HepG2 (cell line): ENCODE results near the gene WDR6. TPM values are rescaled to one million over a fixed set of nuclear protein-coding genes. Genes with fewer than 3 reads are reported as not detected.

ENCODE experiments used
- HHEX ChIP-seq: IDR thresholded peaks from 2 replicates; pipeline ENCODE4 v1.6.1; 2016; ENCODE audit warnings: control low read depth
- HMGXB3 ChIP-seq: sonication (generic); formaldehyde crosslinking; IDR thresholded peaks from 2 replicates; pipeline ENCODE4 v1.4.0; 2020; ENCODE audit warnings: missing genetic modification reagents, borderline replicate concordance
- MTF1 ChIP-seq: sonication (generic); formaldehyde crosslinking; IDR thresholded peaks from 2 replicates; pipeline ENCODE4 v1.5.0; 2020; ENCODE audit warnings: missing genetic modification reagents
- NCOR1 ChIP-seq: fragments of 200-600 bp; sonication (generic); IDR thresholded peaks from 2 replicates; pipeline ENCODE4 v1.7.0; 2017; ENCODE audit warnings: antibody characterized with exemption, low read length, borderline replicate concordance
- NFKB2 ChIP-seq: sonication (generic); formaldehyde crosslinking; IDR thresholded peaks from 2 replicates; pipeline ENCODE4 v1.4.0; 2020; ENCODE audit warnings: missing genetic modification reagents, borderline replicate concordance
- SIN3B ChIP-seq: fragments of 150-350 bp; IDR thresholded peaks from 2 replicates; pipeline ENCODE4 v1.6.1; 2014; ENCODE audit warnings: low read length
- SP5 ChIP-seq: IDR thresholded peaks from 2 replicates; pipeline ENCODE4 v1.6.1; 2016; ENCODE audit warnings: low read depth, borderline replicate concordance
- STAT6 ChIP-seq: sonication (generic); formaldehyde crosslinking; IDR thresholded peaks from 2 replicates; pipeline ENCODE4 v1.4.0; 2020; ENCODE audit warnings: missing genetic modification reagents, mild to moderate bottlenecking, borderline replicate concordance
- XBP1 ChIP-seq: sonication (generic); formaldehyde crosslinking; IDR thresholded peaks from 2 replicates; pipeline ENCODE4 v1.5.0; 2020; ENCODE audit warnings: missing genetic modification reagents
- ZBTB49 ChIP-seq: sonication (generic); formaldehyde crosslinking; IDR thresholded peaks from 2 replicates; pipeline ENCODE4 v1.4.0; 2020; ENCODE audit warnings: missing genetic modification reagents, borderline replicate concordance
- ZFP41 ChIP-seq: sonication (generic); formaldehyde crosslinking; IDR thresholded peaks from 2 replicates; pipeline ENCODE4 v1.4.0; 2020; ENCODE audit warnings: mild to moderate bottlenecking, missing genetic modification reagents, borderline replicate concordance
- ZKSCAN8 ChIP-seq: IDR thresholded peaks from 2 replicates; pipeline ENCODE4 v1.6.1; 2016; ENCODE audit warnings: borderline replicate concordance, missing genetic modification reagents, missing compliant biosample characterization
- ZNF12 ChIP-seq: sonication (generic); formaldehyde crosslinking; IDR thresholded peaks from 2 replicates; pipeline ENCODE4 v1.5.0; 2020; ENCODE audit warnings: missing genetic modification reagents
- ZNF326 ChIP-seq: sonication (generic); formaldehyde crosslinking; IDR thresholded peaks from 2 replicates; pipeline ENCODE4 v1.4.0; 2020; ENCODE audit warnings: missing genetic modification reagents, borderline replicate concordance
- ZNF496 ChIP-seq: sonication (generic); formaldehyde crosslinking; IDR thresholded peaks from 2 replicates; pipeline ENCODE4 v1.8.1; 2023; ENCODE audit warnings: mild to moderate bottlenecking, moderate library complexity, missing genetic modification reagents; ENCODE audit not compliant: insufficient replicate concordance
- ZNF530 ChIP-seq: sonication (generic); formaldehyde crosslinking; IDR thresholded peaks from 2 replicates; pipeline ENCODE4 v1.5.0; 2020; ENCODE audit warnings: low read depth, mild to moderate bottlenecking, missing genetic modification reagents
- ZNF879 ChIP-seq: sonication (generic); formaldehyde crosslinking; IDR thresholded peaks from 2 replicates; pipeline ENCODE4 v1.8.1; 2023; ENCODE audit warnings: missing genetic modification reagents
- polyA plus RNA-seq, 8 experiments: library from polyadenylated mRNA; depleted of rRNA in 3 of 8; stranded (reverse) in 7 of 8; unstranded in 1 of 8; fragments of >200 nt; fragmentation: Illumina TruSeq in 4 of 8; extraction: Trizol in 4 of 8; gene quantifications; 2 replicates each; pipeline versions ENCODE4 v1.2.1 to v1.2.3, GENCODE V29; 2011 to 2016; ENCODE audit warnings: low read depth in 4 of 8, missing spikeins in 1 of 8, mixed read lengths in 1 of 8; ENCODE audit not compliant: insufficient read depth in 1 of 8
- total RNA-seq, 5 experiments: library from RNA; depleted of rRNA; stranded (reverse); fragments of >200 nt; fragmentation: Illumina TruSeq; extraction: Trizol; gene quantifications; 2 replicates each; pipeline ENCODE4 v1.2.3, GENCODE V29; 2016; ENCODE audit warnings: low read depth in 1 of 5
- TF ChIP-seq, protein P1 (sequence below): sonication (generic); formaldehyde crosslinking; IDR thresholded peaks from 2 replicates; pipeline ENCODE4 v1.8.0; 2022; ENCODE audit warnings: missing genetic modification reagents, mild to moderate bottlenecking, inconsistent platforms, borderline replicate concordance

Gene WDR6
- total and polyA plus RNA-seq, 2 of the 13 experiments (the other 11 are each of a cell fraction or from before 2014, with no cell fraction given): 73.4 to 139 TPM

- TF ChIP-seq HMGXB3: 0 out of 2 replicates have a peak, but pooled peaks have one; percentile 48
- peak; percentile 82; the same call in 1 of the 2 replicates for TF ChIP-seq NFKB2
- no peak for TF ChIP-seq ZKSCAN8 (CRISPR knock-in tag)
- 0 out of 2 replicates have a peak, but pooled peaks have one; percentile 1 for TF ChIP-seq ZNF12
- no peak for TF ChIP-seq MTF1 (CRISPR knock-in tag)
- no peak for TF ChIP-seq SP5 (CRISPR knock-in tag)
- TF ChIP-seq, protein P1, sequence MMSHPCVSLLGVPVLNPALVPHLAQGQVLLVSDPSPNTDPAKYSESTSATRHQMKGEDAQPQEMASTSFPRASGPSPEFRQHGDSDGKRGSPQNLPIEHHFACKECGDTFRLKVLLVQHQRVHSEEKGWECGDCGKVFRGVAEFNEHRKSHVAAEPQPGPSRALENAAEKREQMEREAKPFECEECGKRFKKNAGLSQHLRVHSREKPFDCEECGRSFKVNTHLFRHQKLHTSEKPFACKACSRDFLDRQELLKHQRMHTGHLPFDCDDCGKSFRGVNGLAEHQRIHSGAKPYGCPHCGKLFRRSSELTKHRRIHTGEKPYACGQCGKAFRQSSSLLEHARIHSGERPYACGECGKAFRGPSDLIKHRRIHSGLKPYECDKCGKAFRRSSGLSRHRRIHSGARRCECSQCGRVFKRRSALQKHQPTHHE (CRISPR knock-in tag): peak; percentile 47; the same call in 1 of the 2 replicates
- TF ChIP-seq ZNF496 (CRISPR knock-in tag): no peak
- peak; percentile 67; the same call in 1 of the 2 replicates for TF ChIP-seq STAT6 (CRISPR knock-in tag)
- no peak for TF ChIP-seq HHEX
- TF ChIP-seq ZNF326: 0 out of 2 replicates have a peak, but pooled peaks have one; percentile 17
- peak; percentile 90 for TF ChIP-seq ZNF879 (CRISPR knock-in tag)
- TF ChIP-seq ZFP41: 0 out of 2 replicates have a peak, but pooled peaks have one; percentile 26
- TF ChIP-seq ZBTB49 (CRISPR knock-in tag): no peak
- no peak for TF ChIP-seq XBP1
- no peak; the same call in 1 of the 2 replicates for TF ChIP-seq NCOR1
- no peak for TF ChIP-seq SIN3B
- no peak for TF ChIP-seq ZNF530 (CRISPR knock-in tag)
Observed at GRCh38 chr3:49017971-49018706, 10.9 kb downstream of the WDR6 start, which contains the start of gene DALRD3 (continued).
